HG03196 (cell line): ENCODE data around the gene TCERG1.

Source experiments
- ATAC-seq: cut with Tn5 transposase; IDR thresholded peaks from one replicate; pipeline ENCODE4 v1.9.1; 2021; ENCODE audit not compliant: unreplicated experiment

Gene TCERG1

DNA sequence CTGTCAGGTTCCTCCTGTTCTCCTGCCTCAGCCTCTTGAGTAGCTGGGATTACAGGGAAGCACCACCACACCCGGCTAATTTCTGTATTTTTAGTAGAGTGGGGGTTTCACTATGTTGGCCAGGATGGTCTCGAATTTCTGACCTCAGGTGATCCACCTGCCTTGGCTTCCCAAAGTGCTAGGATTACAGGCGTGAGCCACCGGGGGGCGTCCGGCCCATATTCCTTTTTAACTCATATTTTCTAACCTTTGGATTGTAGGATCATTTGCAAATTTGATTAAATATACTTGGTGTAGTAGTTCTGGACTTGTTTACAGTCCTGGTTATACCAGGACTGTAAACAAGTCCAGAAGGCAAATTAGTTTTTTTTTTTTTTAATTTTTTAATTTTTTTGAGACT lies 4.3 kb downstream of the TCERG1 start:
- no peak for ATAC-seq

DNA sequence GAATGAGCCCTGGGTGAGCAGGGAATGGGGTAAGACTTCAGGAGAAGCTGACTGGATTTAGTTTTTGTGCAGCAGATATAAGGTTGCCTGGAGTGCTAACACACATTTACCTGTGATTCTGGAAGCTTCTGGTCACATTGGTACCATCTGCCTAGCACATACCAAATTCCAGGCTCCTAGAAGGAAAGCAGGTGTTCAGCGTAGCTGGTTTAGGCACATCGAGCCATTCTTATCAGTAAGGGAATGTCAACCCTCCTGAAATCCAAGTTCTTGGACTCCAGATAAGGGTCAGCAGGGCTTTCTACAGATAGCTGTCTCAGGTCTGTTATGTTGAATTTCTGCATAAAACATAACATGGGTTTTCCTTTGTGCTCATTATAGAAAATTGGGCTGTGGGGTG lies 10.3 kb downstream of the TCERG1 start:
- no peak for ATAC-seq

DNA sequence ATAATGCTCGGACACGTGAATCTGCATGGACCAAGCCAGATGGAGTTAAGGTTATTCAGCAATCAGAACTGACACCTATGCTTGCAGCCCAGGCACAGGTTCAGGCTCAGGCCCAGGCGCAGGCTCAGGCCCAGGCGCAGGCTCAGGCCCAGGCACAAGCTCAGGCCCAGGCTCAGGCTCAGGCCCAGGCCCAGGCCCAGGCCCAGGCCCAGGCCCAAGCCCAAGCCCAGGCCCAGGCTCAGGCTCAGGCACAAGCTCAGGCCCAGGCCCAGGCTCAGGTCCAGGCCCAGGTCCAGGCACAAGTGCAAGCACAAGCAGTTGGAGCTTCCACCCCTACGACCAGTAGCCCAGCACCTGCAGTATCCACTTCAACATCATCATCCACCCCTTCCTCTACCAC lies 11.8 kb downstream of the TCERG1 start:
- ATAC-seq: no peak

DNA sequence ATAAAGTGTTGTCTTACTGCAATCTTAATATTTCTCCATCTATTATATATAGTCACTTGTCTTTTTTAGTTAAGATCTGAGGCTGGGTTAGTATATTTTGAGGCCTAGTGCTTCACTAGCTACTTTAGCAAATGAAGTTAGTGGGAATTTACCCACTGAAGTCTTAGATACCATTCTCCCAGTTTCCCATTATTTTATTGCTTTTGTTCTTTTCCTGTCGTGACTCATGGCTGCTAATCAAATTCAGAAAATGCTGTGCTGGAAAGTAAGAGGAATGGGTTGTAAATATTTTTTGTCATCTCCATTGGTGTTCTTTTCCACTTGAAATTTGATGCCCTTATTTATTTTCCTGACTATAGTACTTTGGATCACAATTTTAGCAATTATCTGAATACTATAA lies 14.2 kb downstream of the TCERG1 start:
- ATAC-seq: no peak

DNA sequence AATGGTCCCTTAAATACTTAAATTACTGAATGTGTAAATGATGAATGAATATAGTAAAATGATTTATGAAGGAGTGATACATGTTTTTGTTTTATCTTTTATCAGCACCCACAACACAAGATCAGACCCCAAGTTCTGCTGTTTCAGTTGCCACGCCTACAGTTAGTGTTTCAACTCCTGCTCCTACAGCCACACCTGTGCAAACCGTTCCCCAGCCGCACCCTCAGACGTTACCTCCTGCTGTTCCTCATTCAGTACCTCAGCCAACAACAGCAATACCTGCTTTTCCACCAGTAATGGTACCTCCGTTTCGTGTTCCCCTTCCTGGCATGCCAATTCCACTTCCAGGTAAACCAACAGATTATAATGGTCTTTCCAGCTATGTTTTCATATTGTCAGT lies 16.3 kb downstream of the TCERG1 start:
- no peak for ATAC-seq

DNA sequence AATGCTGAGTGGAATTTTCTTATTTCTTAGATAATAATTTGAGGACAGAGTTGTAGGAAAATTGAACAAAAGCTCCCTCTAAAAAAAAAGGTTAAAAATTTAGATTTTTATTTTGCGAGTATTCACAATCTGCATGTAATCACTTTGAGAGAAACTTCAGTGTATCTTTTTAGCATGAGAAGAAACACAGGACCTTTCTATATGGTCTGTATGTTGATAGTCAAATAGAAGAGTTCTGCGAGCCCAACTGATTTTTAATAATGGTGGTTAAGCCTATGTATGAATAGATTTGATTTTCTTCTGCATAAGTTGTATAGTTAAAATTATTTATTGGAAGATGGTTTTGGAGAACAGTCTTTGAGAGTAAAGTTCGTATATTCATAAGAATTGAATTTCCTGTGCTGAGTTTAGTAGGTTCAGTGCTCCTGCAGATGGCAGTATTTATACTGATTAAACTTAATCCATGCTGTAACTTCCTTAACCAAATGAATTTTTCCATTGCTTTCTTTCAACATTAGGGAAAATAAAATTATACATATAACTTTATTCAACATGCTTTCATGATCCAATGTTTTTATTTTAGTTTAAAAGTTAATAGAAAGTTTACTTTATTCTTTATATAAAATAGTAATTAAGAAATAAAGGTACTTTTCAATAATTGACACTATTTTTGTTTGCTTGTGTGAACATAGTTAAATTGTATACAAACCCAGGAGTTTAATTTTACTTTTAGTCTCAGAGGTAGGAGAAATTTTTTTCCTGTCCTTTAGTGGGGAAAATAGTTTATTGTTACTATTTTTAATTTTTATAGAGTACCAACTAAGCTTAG lies 19.6 kb downstream of the TCERG1 start:
- ATAC-seq: no peak

DNA sequence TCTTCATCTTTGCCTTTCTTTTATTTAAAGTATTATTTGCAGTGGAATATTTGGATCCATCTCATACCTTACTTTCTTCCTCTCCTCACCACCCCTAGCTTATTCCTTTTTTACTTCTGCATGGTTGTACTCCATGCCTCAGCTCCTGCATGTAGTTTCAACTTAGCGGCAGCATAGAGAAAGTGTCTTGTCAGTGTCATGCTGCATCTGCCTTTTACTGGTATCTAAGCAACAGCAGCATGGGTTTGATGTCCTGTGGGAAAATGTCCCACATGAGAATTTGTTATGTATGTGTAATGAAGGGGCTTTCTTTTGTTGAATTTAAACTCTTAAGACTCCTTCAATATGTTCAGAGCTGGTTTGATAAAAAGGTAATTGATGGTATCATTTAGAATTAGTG lies 20.6 kb downstream of the TCERG1 start:
- no peak for ATAC-seq

DNA sequence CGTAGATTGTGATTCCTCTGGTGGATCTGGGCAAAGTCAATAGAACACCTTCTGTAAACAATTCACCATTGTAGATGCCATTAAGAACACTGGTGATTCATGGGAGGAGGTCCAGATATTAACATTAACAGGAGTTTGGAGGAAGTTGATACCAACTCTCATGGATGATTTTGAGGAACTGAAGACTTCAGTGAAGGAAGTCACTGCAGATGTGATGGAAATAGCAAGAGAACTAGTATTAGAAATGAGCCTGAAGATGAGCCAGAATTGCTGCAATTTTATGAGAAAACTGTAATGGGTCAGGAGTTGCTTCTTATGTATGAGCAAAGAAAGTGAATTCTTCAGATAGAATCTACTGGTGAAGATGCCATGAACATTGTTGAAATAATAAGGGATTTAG lies 26.9 kb downstream of the TCERG1 start:
- no peak for ATAC-seq

DNA sequence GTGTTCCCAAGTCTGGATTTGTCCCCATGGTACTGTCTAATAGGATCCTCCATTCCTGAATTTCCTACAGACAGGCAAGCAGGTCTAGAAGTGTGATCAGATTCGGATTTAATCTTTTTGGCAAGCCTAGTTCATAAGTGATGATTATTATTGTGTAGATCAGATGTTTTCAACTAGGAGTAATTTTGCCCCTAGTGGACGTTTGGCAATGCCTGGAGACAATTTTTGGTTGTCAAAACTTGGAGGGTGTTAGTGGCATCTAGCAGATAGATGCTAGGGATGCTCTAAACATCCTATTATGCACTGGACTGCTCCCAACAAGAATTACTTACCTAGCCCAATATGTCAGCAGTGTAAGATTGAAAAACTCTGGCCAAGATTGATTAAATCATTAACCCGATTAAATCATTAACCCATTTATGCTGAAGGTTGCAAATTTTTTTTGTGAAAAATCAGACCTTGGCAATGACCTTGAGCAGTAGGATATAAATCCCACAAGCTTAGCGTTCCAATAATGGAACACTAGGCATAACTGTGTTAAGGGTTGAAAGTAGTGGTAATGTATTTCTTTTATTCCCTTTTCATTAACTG lies 28.2 kb downstream of the TCERG1 start:
- no peak for ATAC-seq

DNA sequence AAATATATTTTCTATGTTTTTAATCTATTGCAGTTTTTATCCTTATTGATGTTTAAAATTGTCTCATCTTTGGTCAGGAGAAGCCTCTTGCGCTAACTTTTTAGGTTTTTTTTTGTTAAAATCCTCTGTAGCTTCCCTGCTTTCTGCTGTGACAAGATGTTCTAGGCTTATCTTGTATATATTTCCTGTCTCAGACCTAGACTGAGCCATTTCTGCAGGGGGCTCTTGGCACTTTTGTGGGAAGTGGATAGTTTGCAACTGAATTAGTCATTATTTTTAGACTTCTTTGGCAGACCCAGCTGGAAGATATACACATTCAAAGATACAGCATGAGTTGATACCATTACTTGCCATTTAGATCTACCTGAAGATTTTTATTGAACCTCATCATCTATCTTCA lies 28.8 kb downstream of the TCERG1 start:
- ATAC-seq: no peak

DNA sequence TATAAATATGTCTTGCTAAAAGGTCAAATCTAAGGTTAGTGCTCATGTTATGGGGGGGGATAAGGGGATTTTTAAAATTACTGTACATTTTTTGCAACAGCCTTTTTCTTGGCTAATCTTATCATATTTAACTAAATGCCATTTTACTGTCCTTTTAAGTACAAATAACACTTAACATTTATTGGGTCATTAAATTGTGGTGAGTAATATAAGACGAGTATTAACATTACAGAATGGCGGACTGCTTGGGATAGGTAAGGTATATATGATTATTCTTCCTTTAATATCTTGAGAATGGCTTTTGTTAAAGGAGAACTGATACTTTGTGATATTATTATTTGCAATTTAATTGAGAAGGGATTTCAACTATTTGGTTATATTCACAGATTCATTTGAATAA lies 35.6 kb downstream of the TCERG1 start:
- ATAC-seq: no peak

DNA sequence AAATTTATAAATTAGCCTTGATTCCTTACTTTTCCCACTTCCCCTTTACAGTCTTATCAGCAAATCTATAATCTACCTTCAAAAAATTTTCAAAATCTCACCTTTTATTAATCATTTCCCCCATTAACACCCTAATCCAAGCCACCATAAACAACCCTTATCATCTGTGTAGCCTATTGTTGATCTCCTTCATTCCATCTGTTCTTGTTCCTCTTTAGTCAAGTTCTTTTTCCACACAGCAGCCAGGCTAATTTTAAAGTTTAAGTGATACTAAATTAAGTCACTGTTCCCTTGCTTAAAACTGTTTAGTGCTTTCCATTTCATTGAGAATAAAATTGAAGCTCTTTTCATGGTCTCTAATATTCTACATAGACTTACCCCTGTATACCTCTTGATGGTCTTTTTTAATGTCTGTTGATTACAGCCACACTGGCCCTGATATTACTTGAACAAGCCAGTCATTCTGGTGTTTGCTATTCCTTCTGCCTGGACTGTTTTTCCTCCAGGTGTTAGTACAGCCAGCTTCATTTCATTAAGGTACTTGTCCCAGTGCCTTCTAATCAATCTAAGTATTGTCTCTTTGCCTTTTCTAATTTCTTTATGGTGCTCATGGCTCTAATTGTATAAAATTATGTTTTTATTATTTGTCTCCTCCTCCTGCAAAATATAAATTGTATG lies 37.7 kb downstream of the TCERG1 start:
- no peak for ATAC-seq

DNA sequence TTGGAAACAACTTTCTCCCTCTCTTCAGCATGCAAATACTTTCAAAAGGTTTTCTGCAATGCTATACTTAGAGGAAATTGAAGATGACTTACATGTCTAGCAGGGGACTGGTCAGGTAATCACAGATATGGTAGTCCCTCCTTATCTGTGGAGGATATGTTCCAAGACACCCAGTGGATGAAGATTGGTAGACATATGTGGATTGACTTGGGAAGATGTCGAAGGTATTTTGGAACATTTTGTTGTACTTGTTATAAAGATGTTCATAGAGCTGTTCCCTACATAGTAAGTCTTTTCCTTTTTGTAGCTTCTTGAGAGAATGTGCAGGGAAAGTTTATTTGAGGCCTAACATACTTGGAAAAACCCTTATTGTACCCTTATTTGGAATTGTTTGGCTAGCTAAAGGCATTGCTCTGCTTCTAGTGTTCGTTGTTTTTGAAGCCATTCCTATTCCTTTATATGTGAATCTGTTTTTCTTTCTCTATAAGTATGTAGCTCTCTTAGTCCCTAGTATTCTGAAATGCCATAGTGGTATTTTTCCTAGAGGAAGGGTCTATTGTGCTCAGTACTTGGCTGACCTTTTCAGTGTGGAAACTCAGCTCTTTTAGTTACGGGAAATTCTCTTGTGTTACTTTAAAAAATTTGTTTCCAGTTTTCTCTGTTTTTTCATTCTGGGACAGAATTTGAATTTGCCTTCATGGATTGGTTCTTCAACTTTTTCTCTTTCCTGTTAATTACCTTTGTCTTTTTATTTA lies 43.1 kb downstream of the TCERG1 start:
- no peak for ATAC-seq

DNA sequence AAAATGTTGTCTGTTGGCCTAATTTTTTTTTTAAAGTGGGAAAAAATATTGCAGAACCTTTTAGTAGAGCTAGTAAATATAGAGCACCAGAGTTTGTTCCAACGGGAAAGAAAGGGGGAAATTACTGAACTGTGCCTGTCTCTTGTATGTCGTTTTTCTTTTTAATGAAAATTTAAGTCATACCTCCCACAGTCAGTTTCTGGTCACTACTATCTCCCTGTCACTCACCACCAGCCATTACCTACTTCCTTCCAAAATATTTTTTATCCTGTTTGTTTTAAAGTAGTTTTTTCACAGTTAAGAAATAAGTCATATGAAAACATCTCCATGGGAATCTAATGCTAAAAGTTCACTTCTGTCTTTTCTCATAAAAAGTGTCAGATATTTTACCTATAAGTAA lies 47.5 kb downstream of the TCERG1 start:
- no peak for ATAC-seq

DNA sequence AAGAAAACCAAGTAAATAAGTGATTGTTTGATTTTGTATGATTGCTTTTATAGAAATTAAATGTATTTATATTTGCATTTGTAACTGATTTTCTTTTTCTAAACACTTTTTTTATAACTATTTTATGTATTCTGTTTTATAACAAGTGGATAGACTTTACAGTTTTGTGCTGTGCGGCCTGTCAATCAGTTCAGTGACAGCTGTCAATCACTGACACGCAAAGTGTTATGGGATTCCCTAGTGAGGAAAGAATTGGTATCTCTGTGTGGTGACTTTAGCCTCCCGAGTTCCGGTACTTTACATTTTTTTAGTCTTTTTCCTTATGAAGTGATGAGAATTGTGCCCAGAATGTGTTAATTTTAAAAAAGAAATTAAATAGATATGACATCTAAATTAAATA lies 52.5 kb downstream of the TCERG1 start:
- ATAC-seq: no peak

DNA sequence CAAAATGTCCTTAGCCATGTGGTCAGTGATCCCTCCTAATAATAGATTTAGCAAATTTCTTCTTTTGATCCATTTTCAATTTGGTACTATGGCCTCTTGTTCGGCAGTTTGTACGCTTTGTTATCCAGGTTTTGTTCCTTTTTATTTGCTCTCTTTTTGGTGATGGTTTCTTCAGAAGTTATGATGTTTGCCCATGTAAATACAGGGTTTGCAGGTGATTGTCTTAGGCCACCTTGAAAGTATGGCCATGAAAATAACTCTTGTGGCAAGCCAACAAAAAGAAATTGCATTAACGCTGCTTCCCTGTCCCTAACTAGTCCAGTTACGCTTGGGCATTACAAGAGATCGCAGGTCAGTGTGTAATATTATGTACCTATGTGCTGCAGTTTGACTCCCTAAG lies 60.3 kb downstream of the TCERG1 start:
- no peak for ATAC-seq

DNA sequence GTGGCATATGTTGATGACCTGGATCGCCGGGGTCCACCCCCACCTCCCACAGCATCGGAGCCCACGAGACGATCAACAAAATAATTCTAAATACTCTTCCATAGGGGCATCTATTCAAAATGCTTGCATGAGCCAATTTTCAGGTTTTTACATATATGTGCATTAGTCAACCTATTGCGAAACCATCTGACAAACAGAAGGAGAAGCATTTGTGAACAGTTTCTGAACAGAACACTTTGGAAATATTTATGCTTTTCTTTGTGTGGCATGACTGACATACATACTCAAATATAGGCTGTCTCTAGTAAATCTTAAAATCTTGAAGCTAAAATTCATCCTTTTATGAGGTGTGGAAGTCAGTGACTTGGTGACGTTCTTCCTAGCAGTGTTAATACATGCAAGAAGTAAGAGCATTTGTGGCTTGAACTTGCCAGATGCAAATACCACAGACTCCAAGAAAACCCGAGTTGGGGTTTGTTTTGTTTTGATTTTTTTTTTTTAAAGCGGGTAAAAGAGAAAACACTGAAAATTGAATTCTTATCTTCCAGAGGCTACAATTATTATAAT lies 63.5 kb downstream of the TCERG1 start:
- ATAC-seq: no peak

DNA sequence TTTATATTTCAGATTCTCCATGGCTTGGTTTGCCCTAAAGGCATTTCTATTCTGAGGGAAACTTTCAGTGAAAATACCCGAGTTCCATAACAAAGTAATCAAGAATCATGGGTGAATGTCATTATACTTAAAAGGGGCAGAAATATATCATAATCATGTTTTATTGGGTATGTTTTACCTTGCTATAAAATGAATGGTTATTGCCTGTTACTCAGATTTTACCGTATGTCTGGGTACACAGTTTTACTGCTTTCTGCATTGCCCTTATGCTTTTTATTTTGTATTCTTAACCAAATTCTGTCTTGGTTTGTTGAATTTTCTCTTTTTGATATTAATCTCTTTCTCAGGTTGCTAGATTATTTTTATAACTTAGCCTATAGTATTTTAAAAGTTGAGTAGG lies 66.3 kb downstream of the TCERG1 start:
- ATAC-seq: no peak

DNA sequence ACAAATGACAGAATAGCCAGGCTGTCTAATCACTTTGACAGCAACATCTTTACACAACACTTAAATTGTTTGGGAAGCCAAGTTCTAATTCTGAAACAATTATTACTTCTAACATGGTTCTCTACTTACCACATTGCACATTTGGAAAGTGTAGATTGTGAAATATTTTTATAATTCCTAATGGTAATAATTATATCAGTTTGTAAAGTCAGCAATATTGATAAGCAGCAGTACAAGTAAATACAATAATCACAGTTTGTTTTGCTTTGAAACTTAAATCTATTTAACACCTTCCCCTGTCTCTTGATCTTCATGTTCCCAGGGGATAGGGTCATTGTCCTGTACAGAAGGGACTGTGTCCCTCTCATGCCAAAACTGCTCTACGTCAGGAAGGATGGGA lies 67.4 kb downstream of the TCERG1 start:
- no peak for ATAC-seq

DNA sequence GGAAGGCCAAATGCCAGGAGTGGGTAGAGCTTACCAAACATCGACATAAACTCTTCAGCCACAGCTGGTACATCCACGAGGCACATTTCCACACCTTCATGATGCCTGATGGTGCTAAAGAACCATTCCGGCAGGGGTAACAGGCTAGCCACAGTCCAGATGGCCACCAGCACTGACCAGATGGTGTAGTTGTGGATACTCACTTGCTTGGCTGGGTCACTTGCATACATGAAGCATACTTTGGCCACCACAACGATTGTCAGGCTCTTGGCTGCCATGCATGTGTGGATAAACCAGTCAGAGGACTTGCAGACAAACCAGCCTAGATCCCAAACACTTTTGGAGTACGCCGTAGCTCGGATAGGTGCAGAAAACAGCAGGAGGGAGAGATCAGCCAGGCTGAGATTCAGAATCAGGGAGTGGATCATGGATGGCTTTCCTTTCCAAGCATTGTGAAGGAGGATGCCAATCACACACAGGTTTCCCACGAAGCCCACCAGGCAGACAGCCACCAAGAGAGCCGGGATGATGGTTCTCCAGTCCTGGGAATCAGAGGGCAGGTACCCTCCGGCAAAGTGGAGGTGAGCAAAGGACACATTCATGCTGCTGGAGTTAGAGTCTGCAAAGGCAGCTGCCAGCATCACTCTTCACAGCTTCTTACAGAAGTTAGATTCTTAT lies 68.5 kb downstream of the TCERG1 start:
- ATAC-seq: no peak

DNA sequence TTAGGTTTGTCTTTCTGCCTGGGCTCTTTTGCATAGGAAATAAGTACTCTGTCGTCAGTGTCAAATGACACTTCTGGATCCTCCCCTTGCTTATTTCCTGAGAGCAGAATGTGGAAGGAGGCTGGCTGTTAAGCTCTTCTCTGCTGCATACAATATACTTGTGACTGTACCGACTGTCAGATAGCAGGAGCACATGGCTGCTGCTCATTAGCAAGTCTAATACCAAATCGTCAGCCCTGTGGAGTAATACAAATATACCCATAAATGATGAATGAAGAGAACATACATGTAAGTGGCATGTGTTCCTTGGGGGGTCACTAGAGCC lies 69.0 kb downstream of the TCERG1 start, which contains the start of gene GPR151:
TSS of gene GPR151 (minus strand) at position 40 of the 325 bp plus-strand sequence. CDS start 77 bp downstream, outside the sequence.
- no peak for ATAC-seq
